ENCODE data around the gene ADCYAP1R1.

The ADCYAP1R1 gene

GRCh38 chr7:31079824-31080511, 27.9 kb downstream of the ADCYAP1R1 start:
- Histone ChIP-seq H3K9ac (ENCODE audit: low read length in 5 of 5) (no peak overlapping the region), H3K9me3 (ENCODE audit: control insufficient read depth in 5 of 5, low read length in 5 of 5) (no peaks in the 10 kb centered on the region), H3K36me3 (ENCODE audit: control insufficient read depth in 5 of 5, insufficient read depth in 5 of 5, low read length in 5 of 5) (peaks cover 0 to 3% (median 0%) of the 10 kb centered on the region in 5 donors), H3K4me1 (ENCODE audit: control insufficient read depth in 5 of 5, insufficient read depth in 5 of 5, low read length in 5 of 5) (peaks cover 0 to 13% (median 9%) of the 10 kb centered on the region in 5 donors), H3K27ac (ENCODE audit: low read depth, low read length) (no peak overlapping the region), H3K27me3 (ENCODE audit: control insufficient read depth in 5 of 5, insufficient read depth in 4 of 5, low read length in 5 of 5) (peaks cover 0 to 3% (median 0%) of the 10 kb centered on the region in 5 donors), H3K4me3 (ENCODE audit: low read depth in 1 of 5, low read length in 5 of 5) (no peak overlapping the region)

- Histone ChIP-seq H3K36me3 (ENCODE audit: control insufficient read depth in 5 of 5, insufficient read depth in 5 of 5, low read length in 5 of 5) (peaks cover 0 to 6% (median 0%) of the 10 kb centered on the region in 5 donors), H3K9ac (ENCODE audit: low read length in 5 of 5) (no peak overlapping the region), H3K9me3 (ENCODE audit: control insufficient read depth in 5 of 5, low read length in 5 of 5) (no peaks in the 10 kb centered on the region), H3K27ac (ENCODE audit: low read depth, low read length) (no peak overlapping the region), H3K27me3 (ENCODE audit: control insufficient read depth in 5 of 5, insufficient read depth in 4 of 5, low read length in 5 of 5) (peaks cover 0 to 3% (median 0%) of the 10 kb centered on the region in 5 donors), H3K4me1 (ENCODE audit: control insufficient read depth in 5 of 5, insufficient read depth in 5 of 5, low read length in 5 of 5) (peaks cover 0 to 13% (median 9%) of the 10 kb centered on the region in 5 donors), H3K4me3 (ENCODE audit: low read depth in 1 of 5, low read length in 5 of 5) (no peak overlapping the region)
Observed at GRCh38 chr7:31080763-31081162, 28.7 kb downstream of the ADCYAP1R1 start.

- H3K4me1 ChIP-seq (ENCODE audit: control insufficient read depth in 5 of 5, insufficient read depth in 5 of 5, low read length in 5 of 5): peaks cover 0 to 13% (median 9%) of the 10 kb centered on the region in 5 donors
- H3K9me3 ChIP-seq (ENCODE audit: control insufficient read depth in 5 of 5, low read length in 5 of 5): no peaks in the 10 kb centered on the region
- no peak overlapping the region for H3K9ac ChIP-seq (ENCODE audit: low read length in 5 of 5)
- H3K27me3 ChIP-seq (ENCODE audit: control insufficient read depth in 5 of 5, insufficient read depth in 4 of 5, low read length in 5 of 5): peaks cover 0 to 3% (median 0%) of the 10 kb centered on the region in 5 donors
- no peak overlapping the region for H3K27ac ChIP-seq (ENCODE audit: low read depth, low read length)
- H3K36me3 ChIP-seq (ENCODE audit: control insufficient read depth in 5 of 5, insufficient read depth in 5 of 5, low read length in 5 of 5): peaks cover 0 to 8% (median 0%) of the 10 kb centered on the region in 5 donors
- H3K4me3 ChIP-seq (ENCODE audit: low read depth in 1 of 5, low read length in 5 of 5): no peak overlapping the region
Observed at GRCh38 chr7:31082017-31082416, 29.9 kb downstream of the ADCYAP1R1 start.

GRCh38 chr7:31082447-31082846, 30.3 kb downstream of the ADCYAP1R1 start:
- H3K27ac ChIP-seq (ENCODE audit: low read depth, low read length): no peak overlapping the region
- peaks cover 0 to 3% (median 0%) of the 10 kb centered on the region in 5 donors for H3K27me3 ChIP-seq (ENCODE audit: control insufficient read depth in 5 of 5, insufficient read depth in 4 of 5, low read length in 5 of 5)
- H3K4me1 ChIP-seq (ENCODE audit: control insufficient read depth in 5 of 5, insufficient read depth in 5 of 5, low read length in 5 of 5): peaks cover 0 to 13% (median 9%) of the 10 kb centered on the region in 5 donors
- no peak overlapping the region for H3K9ac ChIP-seq (ENCODE audit: low read length in 5 of 5)
- no peaks in the 10 kb centered on the region for H3K9me3 ChIP-seq (ENCODE audit: control insufficient read depth in 5 of 5, low read length in 5 of 5)
- H3K4me3 ChIP-seq (ENCODE audit: low read depth in 1 of 5, low read length in 5 of 5): no peak overlapping the region
- peaks cover 0 to 8% (median 0%) of the 10 kb centered on the region in 5 donors for H3K36me3 ChIP-seq (ENCODE audit: control insufficient read depth in 5 of 5, insufficient read depth in 5 of 5, low read length in 5 of 5)

GRCh38 chr7:31083210-31083786, 31.2 kb downstream of the ADCYAP1R1 start:
- H3K9ac ChIP-seq (ENCODE audit: low read length in 5 of 5): no peak overlapping the region
- no peak overlapping the region for H3K4me3 ChIP-seq (ENCODE audit: low read depth in 1 of 5, low read length in 5 of 5)
- H3K4me1 ChIP-seq (ENCODE audit: control insufficient read depth in 5 of 5, insufficient read depth in 5 of 5, low read length in 5 of 5): peaks cover 0 to 13% (median 9%) of the 10 kb centered on the region in 5 donors
- no peak overlapping the region for H3K27ac ChIP-seq (ENCODE audit: low read depth, low read length)
- no peaks in the 10 kb centered on the region for H3K9me3 ChIP-seq (ENCODE audit: control insufficient read depth in 5 of 5, low read length in 5 of 5)
- H3K36me3 ChIP-seq (ENCODE audit: control insufficient read depth in 5 of 5, insufficient read depth in 5 of 5, low read length in 5 of 5): peaks cover 0 to 8% (median 0%) of the 10 kb centered on the region in 5 donors
- H3K27me3 ChIP-seq (ENCODE audit: control insufficient read depth in 5 of 5, insufficient read depth in 4 of 5, low read length in 5 of 5): peaks cover 0 to 3% (median 0%) of the 10 kb centered on the region in 5 donors

- H3K9me3 ChIP-seq (ENCODE audit: control insufficient read depth in 5 of 5, low read length in 5 of 5): no peaks in the 10 kb centered on the region
- no peak overlapping the region for H3K27ac ChIP-seq (ENCODE audit: low read depth, low read length)
- no peak overlapping the region for H3K4me3 ChIP-seq (ENCODE audit: low read depth in 1 of 5, low read length in 5 of 5)
- no peaks in the 10 kb centered on the region for H3K27me3 ChIP-seq (ENCODE audit: control insufficient read depth in 5 of 5, insufficient read depth in 4 of 5, low read length in 5 of 5)
- H3K36me3 ChIP-seq (ENCODE audit: control insufficient read depth in 5 of 5, insufficient read depth in 5 of 5, low read length in 5 of 5): peaks cover 0 to 8% (median 0%) of the 10 kb centered on the region in 5 donors
- peaks cover 0 to 13% (median 9%) of the 10 kb centered on the region in 5 donors for H3K4me1 ChIP-seq (ENCODE audit: control insufficient read depth in 5 of 5, insufficient read depth in 5 of 5, low read length in 5 of 5)
- no peak overlapping the region for H3K9ac ChIP-seq (ENCODE audit: low read length in 5 of 5)
Observed at GRCh38 chr7:31084226-31084625, 32.1 kb downstream of the ADCYAP1R1 start.

- H3K27ac ChIP-seq (ENCODE audit: low read depth, low read length): no peak overlapping the region
- H3K4me1 ChIP-seq (ENCODE audit: control insufficient read depth in 5 of 5, insufficient read depth in 5 of 5, low read length in 5 of 5): peaks cover 0 to 9% (median 8%) of the 10 kb centered on the region in 5 donors
- no peak overlapping the region for H3K4me3 ChIP-seq (ENCODE audit: low read depth in 1 of 5, low read length in 5 of 5)
- peaks cover 0 to 8% (median 0%) of the 10 kb centered on the region in 5 donors for H3K36me3 ChIP-seq (ENCODE audit: control insufficient read depth in 5 of 5, insufficient read depth in 5 of 5, low read length in 5 of 5)
- H3K27me3 ChIP-seq (ENCODE audit: control insufficient read depth in 5 of 5, insufficient read depth in 4 of 5, low read length in 5 of 5): no peaks in the 10 kb centered on the region
- H3K9me3 ChIP-seq (ENCODE audit: control insufficient read depth in 5 of 5, low read length in 5 of 5): no peaks in the 10 kb centered on the region
- H3K9ac ChIP-seq (ENCODE audit: low read length in 5 of 5): no peak overlapping the region
Observed at GRCh38 chr7:31087351-31087750, 35.2 kb downstream of the ADCYAP1R1 start.

- Histone ChIP-seq H3K4me1 (ENCODE audit: control insufficient read depth in 5 of 5, insufficient read depth in 5 of 5, low read length in 5 of 5) (no peaks in the 10 kb centered on the region), H3K9me3 (ENCODE audit: control insufficient read depth in 5 of 5, low read length in 5 of 5) (no peaks in the 10 kb centered on the region), H3K4me3 (ENCODE audit: low read depth in 1 of 5, low read length in 5 of 5) (no peak overlapping the region), H3K27ac (ENCODE audit: low read depth, low read length) (no peak overlapping the region), H3K27me3 (ENCODE audit: control insufficient read depth in 5 of 5, insufficient read depth in 4 of 5, low read length in 5 of 5) (peaks cover 0 to 10% (median 7%) of the 10 kb centered on the region in 5 donors), H3K9ac (ENCODE audit: low read length in 5 of 5) (no peak overlapping the region), H3K36me3 (ENCODE audit: control insufficient read depth in 5 of 5, insufficient read depth in 5 of 5, low read length in 5 of 5) (peaks cover 0 to 10% (median 0%) of the 10 kb centered on the region in 5 donors)
Observed at GRCh38 chr7:31091924-31092434, 39.9 kb downstream of the ADCYAP1R1 start.

- no peak overlapping the region for H3K4me3 ChIP-seq (ENCODE audit: low read depth in 1 of 5, low read length in 5 of 5)
Observed at GRCh38 chr7:31092606-31093005, 40.5 kb downstream of the ADCYAP1R1 start.

GRCh38 chr7:31093282-31093681, 41.2 kb downstream of the ADCYAP1R1 start:
- H3K9me3 ChIP-seq (ENCODE audit: control insufficient read depth in 5 of 5, low read length in 5 of 5): no peaks in the 10 kb centered on the region
- no peak overlapping the region for H3K27ac ChIP-seq (ENCODE audit: low read depth, low read length)
- no peak overlapping the region for H3K9ac ChIP-seq (ENCODE audit: low read length in 5 of 5)
- no peaks in the 10 kb centered on the region for H3K4me1 ChIP-seq (ENCODE audit: control insufficient read depth in 5 of 5, insufficient read depth in 5 of 5, low read length in 5 of 5)
- H3K4me3 ChIP-seq (ENCODE audit: low read depth in 1 of 5, low read length in 5 of 5): no peak overlapping the region
- H3K27me3 ChIP-seq (ENCODE audit: control insufficient read depth in 5 of 5, insufficient read depth in 4 of 5, low read length in 5 of 5): peaks cover 0 to 12% (median 7%) of the 10 kb centered on the region in 5 donors
- H3K36me3 ChIP-seq (ENCODE audit: control insufficient read depth in 5 of 5, insufficient read depth in 5 of 5, low read length in 5 of 5): peaks cover 0 to 7% (median 0%) of the 10 kb centered on the region in 5 donors

More at GRCh38 chr7:31092606-31093005, 40.5 kb downstream of the ADCYAP1R1 start:
- Histone ChIP-seq H3K36me3 (ENCODE audit: control insufficient read depth in 5 of 5, insufficient read depth in 5 of 5, low read length in 5 of 5) (peaks cover 0 to 7% (median 0%) of the 10 kb centered on the region in 5 donors), H3K27ac (ENCODE audit: low read depth, low read length) (no peak overlapping the region), H3K9me3 (ENCODE audit: control insufficient read depth in 5 of 5, low read length in 5 of 5) (no peaks in the 10 kb centered on the region), H3K4me1 (ENCODE audit: control insufficient read depth in 5 of 5, insufficient read depth in 5 of 5, low read length in 5 of 5) (no peaks in the 10 kb centered on the region), H3K9ac (ENCODE audit: low read length in 5 of 5) (no peak overlapping the region), H3K27me3 (ENCODE audit: control insufficient read depth in 5 of 5, insufficient read depth in 4 of 5, low read length in 5 of 5) (peaks cover 0 to 12% (median 7%) of the 10 kb centered on the region in 5 donors)

Data from subcutaneous abdominal adipose tissue (tissue), 5 donors.